ENCODE measurements around the gene CCDC7. TPM values are rescaled to one million over a fixed set of nuclear protein-coding genes. Genes with fewer than 3 reads are reported as not detected.
A peak's percentile ranks its signal among the peaks of the same experiment; 100 is the strongest.

Gene CCDC7
- total RNA-seq, 4 donors from 2014 or later: 34.1 to 114 (median 93.6) TPM

- no peak for DNase-seq
- Histone ChIP-seq H3K36me3 (no peaks in the 10 kb centered on the region), H3K4me1 (no peaks in the 10 kb centered on the region), H3K9me3 (no peaks in the 10 kb centered on the region), H3K27me3 (no peaks in the 10 kb centered on the region), H3K4me3 (no peak overlapping the region), H3K27ac (no peak overlapping the region)
- intact Hi-C loops (cut with DNase I; ENCODE audit: low total_unique reads): no loop called here
- TF ChIP-seq POLR2A (IDR thresholded peaks at IDR 0.05) (no peak), CTCF (IDR thresholded peaks at IDR 0.05) (no peak)
Measured at GRCh38 chr10:32413513-32413912, 32.4 kb upstream of the CCDC7 start.

GRCh38 chr10:32415361-32415760, 30.6 kb upstream of the CCDC7 start:
- Histone ChIP-seq H3K4me3 (no peak overlapping the region), H3K27me3 (no peaks in the 10 kb centered on the region), H3K27ac (no peak overlapping the region), H3K9me3 (no peaks in the 10 kb centered on the region), H3K4me1 (no peaks in the 10 kb centered on the region), H3K36me3 (no peaks in the 10 kb centered on the region)
- intact Hi-C loops (cut with DNase I; ENCODE audit: low total_unique reads): no loop called here
- no peak for DNase-seq
- TF ChIP-seq POLR2A (IDR thresholded peaks at IDR 0.05) (no peak), CTCF (IDR thresholded peaks at IDR 0.05) (no peak)

GRCh38 chr10:32417911-32418547, 27.9 kb upstream of the CCDC7 start:
- Histone ChIP-seq H3K36me3 (no peaks in the 10 kb centered on the region), H3K27me3 (no peaks in the 10 kb centered on the region), H3K4me1 (no peaks in the 10 kb centered on the region), H3K4me3 (no peak overlapping the region), H3K27ac (peak overlapping the region; percentile 58 to 61), H3K9me3 (no peaks in the 10 kb centered on the region)
- intact Hi-C loops (cut with DNase I; ENCODE audit: low total_unique reads): no loop called here
- no peak for TF ChIP-seq POLR2A (IDR thresholded peaks at IDR 0.05)
- TF ChIP-seq CTCF (IDR thresholded peaks at IDR 0.05): no peak
- DNase-seq: peak; percentile 52 to 62

- Histone ChIP-seq H3K36me3 (no peaks in the 10 kb centered on the region), H3K4me3 (no peak overlapping the region), H3K9me3 (no peaks in the 10 kb centered on the region), H3K27me3 (no peaks in the 10 kb centered on the region), H3K27ac (peak overlapping the region; percentile 58 to 61), H3K4me1 (no peaks in the 10 kb centered on the region)
- DNase-seq: no peak
- intact Hi-C loops (cut with DNase I; ENCODE audit: low total_unique reads): no loop called here
- TF ChIP-seq CTCF (IDR thresholded peaks at IDR 0.05) (no peak), POLR2A (IDR thresholded peaks at IDR 0.05) (no peak)
Measured at GRCh38 chr10:32418572-32418971, 27.4 kb upstream of the CCDC7 start.

GRCh38 chr10:32419615-32420014, 26.3 kb upstream of the CCDC7 start:
- no peak overlapping the region for H3K27ac ChIP-seq
- no peak overlapping the region for H3K4me3 ChIP-seq
- intact Hi-C loops (cut with DNase I; ENCODE audit: low total_unique reads): no loop called here
- no peaks in the 10 kb centered on the region for H3K4me1 ChIP-seq
- no peaks in the 10 kb centered on the region for H3K9me3 ChIP-seq
- TF ChIP-seq POLR2A (IDR thresholded peaks at IDR 0.05) (no peak), CTCF (IDR thresholded peaks at IDR 0.05) (no peak)
- no peak for DNase-seq
- no peaks in the 10 kb centered on the region for H3K27me3 ChIP-seq
- no peaks in the 10 kb centered on the region for H3K36me3 ChIP-seq
